Osteoblast (primary cell): ENCODE data around the gene COA1. TPM values are rescaled to one million over a fixed set of nuclear protein-coding genes. Genes with fewer than 3 reads are reported as not detected.

Experiments used
- DNase-seq: peaks from one replicate; pipeline ENCODE4 v3.0.0; 2011; ENCODE audit warnings: low spot score, mixed read lengths; ENCODE audit not compliant: insufficient read length; ENCODE audit errors: missing footprints
- H2AFZ ChIP-seq: 2 replicates; pipeline ENCODE4 v1.6.0; 2011; ENCODE audit warnings: mild to moderate bottlenecking, low read length
- H3K27ac ChIP-seq: 2 replicates; pipeline ENCODE4 v1.5.1; 2011; ENCODE audit warnings: mild to moderate bottlenecking, low read depth, low read length, moderate library complexity
- H3K27me3 ChIP-seq: 2 replicates; pipeline ENCODE4 v1.6.0; 2012; ENCODE audit warnings: mild to moderate bottlenecking, control low read depth, inconsistent platforms, low read length, moderate library complexity; ENCODE audit not compliant: insufficient read depth
- H3K36me3 ChIP-seq: 2 replicates; pipeline ENCODE4 v1.5.1; 2011; ENCODE audit warnings: mild to moderate bottlenecking, low read length, control low read depth, moderate library complexity; ENCODE audit not compliant: insufficient read depth
- H3K4me1 ChIP-seq: 2 replicates; pipeline ENCODE4 v1.5.1; 2011; ENCODE audit warnings: mild to moderate bottlenecking, low read length, control low read depth, moderate library complexity; ENCODE audit not compliant: insufficient read depth
- H3K4me2 ChIP-seq: 2 replicates; pipeline ENCODE4 v1.6.0; 2011; ENCODE audit warnings: mild to moderate bottlenecking, low read length; ENCODE audit not compliant: insufficient read depth
- H3K4me3 ChIP-seq: fragments of 200-600 bp; sonication (generic); 3 replicates; pipeline ENCODE4 v1.5.1; 2012; ENCODE audit warnings: mild to moderate bottlenecking, low read length, inconsistent platforms; ENCODE audit not compliant: insufficient read depth
- H3K79me2 ChIP-seq: 2 replicates; pipeline ENCODE4 v1.6.0; 2012; ENCODE audit warnings: mild to moderate bottlenecking, low read length, control low read depth, inconsistent platforms; ENCODE audit not compliant: insufficient read depth
- H3K9me3 ChIP-seq: 2 replicates; pipeline ENCODE4 v1.5.1; 2011; ENCODE audit warnings: low read depth, low read length, control low read depth
- H4K20me1 ChIP-seq: 2 replicates; pipeline ENCODE4 v1.6.0; 2012; ENCODE audit warnings: mild to moderate bottlenecking, low read length, control low read depth; ENCODE audit not compliant: insufficient read depth
- CTCF ChIP-seq: IDR thresholded peaks from 2 replicates; pipeline ENCODE4 v1.5.1; 2011; ENCODE audit warnings: mild to moderate bottlenecking, low read depth, low read length, moderate library complexity; ENCODE audit errors: extremely low read depth
- total RNA-seq: library from RNA; depleted of rRNA; stranded (reverse); fragments of >200 nt; gene quantifications from 2 replicates; pipeline ENCODE4 v1.2.3, GENCODE V29; 2012

Gene COA1
- total RNA-seq, 1 donor: 34.0 TPM

GRCh38 chr7:43637114-43637806 lies 92.1 kb downstream of the COA1 start:
- peaks cover 64% of the 10 kb centered on the region for H3K36me3 ChIP-seq
- no peak overlapping the region for H3K4me2 ChIP-seq
- peaks cover 51% of the 10 kb centered on the region for H3K4me1 ChIP-seq
- TF ChIP-seq CTCF: no peak
- no peaks in the 10 kb centered on the region for H3K27me3 ChIP-seq
- no peak overlapping the region for H2AFZ ChIP-seq
- no peaks in the 10 kb centered on the region for H3K9me3 ChIP-seq
- DNase-seq: no peak
- peak overlapping the region; percentile 46 for H3K27ac ChIP-seq
- H3K4me3 ChIP-seq: no peak overlapping the region
- H4K20me1 ChIP-seq: peaks cover 10% of the 10 kb centered on the region
- peaks cover 52% of the 10 kb centered on the region for H3K79me2 ChIP-seq

- Histone ChIP-seq H2AFZ (no peak overlapping the region), H4K20me1 (peaks cover 10% of the 10 kb centered on the region), H3K4me3 (no peak overlapping the region), H3K4me2 (no peak overlapping the region), H3K27me3 (no peaks in the 10 kb centered on the region), H3K79me2 (peaks cover 52% of the 10 kb centered on the region), H3K36me3 (peaks cover 68% of the 10 kb centered on the region), H3K27ac (peak overlapping the region; percentile 46), H3K9me3 (no peaks in the 10 kb centered on the region), H3K4me1 (peaks cover 51% of the 10 kb centered on the region)
- no peak for DNase-seq
- no peak for TF ChIP-seq CTCF
Measured at GRCh38 chr7:43636093-43636492, 93.2 kb downstream of the COA1 start.

- Histone ChIP-seq H2AFZ (no peak overlapping the region), H3K4me3 (no peak overlapping the region), H3K27ac (no peak overlapping the region), H3K4me1 (peaks cover 35% of the 10 kb centered on the region), H4K20me1 (peaks cover 10% of the 10 kb centered on the region), H3K36me3 (peaks cover 76% of the 10 kb centered on the region), H3K27me3 (no peaks in the 10 kb centered on the region), H3K4me2 (no peak overlapping the region), H3K79me2 (peaks cover 59% of the 10 kb centered on the region), H3K9me3 (no peaks in the 10 kb centered on the region)
- no peak for TF ChIP-seq CTCF
- DNase-seq: no peak
Measured at GRCh38 chr7:43634384-43634783, 94.9 kb downstream of the COA1 start.

GRCh38 chr7:43632746-43633145 lies 96.6 kb downstream of the COA1 start:
- no peak overlapping the region for H3K4me2 ChIP-seq
- peaks cover 13% of the 10 kb centered on the region for H4K20me1 ChIP-seq
- H3K27me3 ChIP-seq: no peaks in the 10 kb centered on the region
- no peak for TF ChIP-seq CTCF
- H3K79me2 ChIP-seq: peaks cover 71% of the 10 kb centered on the region
- H3K27ac ChIP-seq: no peak overlapping the region
- H3K9me3 ChIP-seq: no peaks in the 10 kb centered on the region
- H3K36me3 ChIP-seq: peaks cover 80% of the 10 kb centered on the region
- DNase-seq: no peak
- H3K4me1 ChIP-seq: peaks cover 30% of the 10 kb centered on the region
- H3K4me3 ChIP-seq: no peak overlapping the region
- H2AFZ ChIP-seq: no peak overlapping the region
